ENCODE results near the gene ASPHD2.

Gene ASPHD2

DNA sequence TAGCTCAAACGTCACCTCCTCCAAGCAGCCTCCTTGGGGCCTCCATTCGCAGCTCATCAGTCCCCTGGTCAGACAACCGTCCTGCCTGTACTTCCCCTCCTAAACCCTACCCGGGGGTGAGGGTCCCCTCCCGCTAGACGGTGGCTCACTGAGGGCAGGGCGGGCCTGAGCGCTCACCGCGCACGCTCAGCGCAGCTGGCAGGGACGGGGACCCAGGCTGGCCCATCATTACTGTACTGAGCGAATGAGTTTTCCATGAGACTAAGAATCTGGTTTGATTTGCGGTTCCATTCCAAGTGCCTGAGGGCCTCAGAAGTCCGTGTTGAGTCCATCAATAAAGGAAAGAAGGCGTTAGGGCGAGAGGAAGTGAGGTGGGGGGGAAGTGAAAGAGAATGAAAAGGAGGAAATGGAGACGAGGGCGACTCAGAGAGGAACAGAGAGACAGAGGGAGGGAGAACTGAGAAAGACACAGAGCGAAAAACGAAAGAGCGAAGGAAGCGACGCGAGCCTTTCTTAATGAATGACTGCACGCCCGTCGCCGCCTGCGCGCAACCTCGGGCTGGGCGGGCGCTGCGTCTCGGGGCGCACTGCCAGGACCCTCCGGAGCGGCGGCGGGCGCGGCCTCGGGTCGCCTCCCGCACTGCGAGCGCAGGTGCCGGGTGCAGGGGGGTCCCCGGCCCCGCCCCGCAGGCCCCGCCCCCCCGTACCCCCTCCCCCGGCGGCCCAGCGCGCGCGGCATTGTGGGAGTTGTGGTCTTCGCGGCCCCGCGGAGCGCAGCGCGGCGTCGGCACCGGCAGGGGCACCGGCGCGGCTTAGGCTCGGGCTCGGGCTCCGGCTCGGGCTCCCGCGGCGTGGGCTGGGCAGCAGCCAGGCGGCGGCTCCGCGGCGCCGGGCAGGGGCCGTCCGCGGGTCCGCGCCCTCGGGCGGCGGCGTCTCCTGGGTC, at the start of gene ASPHD2:
ASPHD2 (plus strand) TSS at position 746 of the 943 bp plus-strand sequence. CDS start 4,356 bp downstream, outside the sequence.
- peak; percentile 55 to 60 for DNase-seq (ENCODE audit: low read depth in 2 of 2)
- peak within 1 kb of the TSS; percentile 61 to 64 for H3K4me3 ChIP-seq (replicated peaks in 1 of 2; ENCODE audit: low read depth in 2 of 2, low read length in 2 of 2)
- TF ChIP-seq, protein P1, sequence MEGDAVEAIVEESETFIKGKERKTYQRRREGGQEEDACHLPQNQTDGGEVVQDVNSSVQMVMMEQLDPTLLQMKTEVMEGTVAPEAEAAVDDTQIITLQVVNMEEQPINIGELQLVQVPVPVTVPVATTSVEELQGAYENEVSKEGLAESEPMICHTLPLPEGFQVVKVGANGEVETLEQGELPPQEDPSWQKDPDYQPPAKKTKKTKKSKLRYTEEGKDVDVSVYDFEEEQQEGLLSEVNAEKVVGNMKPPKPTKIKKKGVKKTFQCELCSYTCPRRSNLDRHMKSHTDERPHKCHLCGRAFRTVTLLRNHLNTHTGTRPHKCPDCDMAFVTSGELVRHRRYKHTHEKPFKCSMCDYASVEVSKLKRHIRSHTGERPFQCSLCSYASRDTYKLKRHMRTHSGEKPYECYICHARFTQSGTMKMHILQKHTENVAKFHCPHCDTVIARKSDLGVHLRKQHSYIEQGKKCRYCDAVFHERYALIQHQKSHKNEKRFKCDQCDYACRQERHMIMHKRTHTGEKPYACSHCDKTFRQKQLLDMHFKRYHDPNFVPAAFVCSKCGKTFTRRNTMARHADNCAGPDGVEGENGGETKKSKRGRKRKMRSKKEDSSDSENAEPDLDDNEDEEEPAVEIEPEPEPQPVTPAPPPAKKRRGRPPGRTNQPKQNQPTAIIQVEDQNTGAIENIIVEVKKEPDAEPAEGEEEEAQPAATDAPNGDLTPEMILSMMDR (IDR thresholded peaks at IDR 0.05; ENCODE audit: low read depth, low read length) = no peak

- TF ChIP-seq, protein P1 (IDR thresholded peaks at IDR 0.05; ENCODE audit: low read depth, low read length) = no peak
- DNase-seq (ENCODE audit: low read depth in 2 of 2) = no peak
- H3K4me3 ChIP-seq (replicated peaks in 1 of 2; ENCODE audit: low read depth in 2 of 2, low read length in 2 of 2) = no peak overlapping the region
Measured at GRCh38 chr22:26380072-26380830, 48.8 kb upstream of the ASPHD2 start.

- H3K4me3 ChIP-seq (replicated peaks in 1 of 2; ENCODE audit: low read depth in 2 of 2, low read length in 2 of 2) = no peak overlapping the region
- DNase-seq (ENCODE audit: low read depth in 2 of 2) = no peak
Measured at GRCh38 chr22:26382782-26383181, 46.3 kb upstream of the ASPHD2 start.

DNA sequence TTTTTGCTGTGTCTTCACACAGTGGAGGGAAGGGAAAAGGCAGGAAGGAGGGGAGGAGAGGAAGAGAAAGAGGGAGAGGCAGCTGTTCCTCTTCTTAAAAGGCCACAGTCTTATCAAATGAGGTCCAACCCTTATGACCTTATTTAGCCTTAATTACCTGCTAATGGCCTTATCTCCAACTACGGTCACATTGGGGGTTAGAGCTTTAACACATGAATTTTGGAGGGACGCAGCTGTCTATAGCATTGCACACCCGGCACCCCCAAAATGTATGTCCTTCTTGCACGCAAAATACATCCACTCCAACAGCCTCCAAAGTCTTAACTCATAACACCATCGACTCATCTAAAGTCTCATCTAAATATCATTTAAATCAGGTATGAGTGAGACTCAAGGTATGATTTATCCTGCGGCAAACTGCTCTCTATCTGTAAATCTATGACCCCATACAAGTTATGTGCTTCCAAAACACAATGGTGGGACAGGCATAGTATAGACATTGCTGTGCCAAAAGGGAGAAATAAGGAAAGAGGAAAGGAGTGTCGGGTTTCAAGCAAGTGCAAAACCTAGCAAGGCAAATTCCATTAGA, 45.0 kb upstream of the ASPHD2 start:
- TF ChIP-seq, protein P1 (IDR thresholded peaks at IDR 0.05; ENCODE audit: low read depth, low read length) = no peak
- H3K4me3 ChIP-seq (replicated peaks in 1 of 2; ENCODE audit: low read depth in 2 of 2, low read length in 2 of 2) = no peak overlapping the region
- no peak for DNase-seq (ENCODE audit: low read depth in 2 of 2)

More at GRCh38 chr22:26382782-26383181, 46.3 kb upstream of the ASPHD2 start:
- TF ChIP-seq, protein P1 (IDR thresholded peaks at IDR 0.05; ENCODE audit: low read depth, low read length) = no peak

- TF ChIP-seq, protein P1 (IDR thresholded peaks at IDR 0.05; ENCODE audit: low read depth, low read length) = no peak
- H3K4me3 ChIP-seq (replicated peaks in 1 of 2; ENCODE audit: low read depth in 2 of 2, low read length in 2 of 2) = no peak overlapping the region
- no peak for DNase-seq (ENCODE audit: low read depth in 2 of 2)
Measured at GRCh38 chr22:26385164-26385563, 43.9 kb upstream of the ASPHD2 start.

DNA sequence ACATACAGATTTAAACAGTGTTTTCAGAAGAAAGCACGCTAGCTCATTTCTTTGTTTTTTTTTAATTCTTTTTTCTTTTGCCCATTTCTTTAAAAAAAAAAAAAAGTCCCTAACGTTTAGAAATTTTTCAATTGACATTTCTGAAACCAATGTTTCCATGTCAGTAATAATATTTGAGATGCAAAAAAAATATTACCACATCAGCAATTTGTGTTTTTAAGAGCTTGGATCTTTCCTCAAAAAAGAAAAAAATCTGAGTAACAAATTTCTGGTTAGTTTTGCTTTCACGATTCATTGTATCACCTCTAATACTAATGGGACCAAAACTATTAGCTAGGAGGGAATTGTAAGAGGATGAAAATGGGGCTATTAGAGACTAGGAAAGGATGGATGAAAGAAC, 39.9 kb upstream of the ASPHD2 start:
- H3K4me3 ChIP-seq (replicated peaks in 1 of 2; ENCODE audit: low read depth in 2 of 2, low read length in 2 of 2) = no peak overlapping the region
- TF ChIP-seq, protein P1 (IDR thresholded peaks at IDR 0.05; ENCODE audit: low read depth, low read length) = no peak
- no peak for DNase-seq (ENCODE audit: low read depth in 2 of 2)
